COLO668 (cell line): ENCODE results near the gene DPY19L1.
"Not testable (repeated sequence)": the region's sequence is repeated elsewhere in the genome, so short reads cannot be mapped to it uniquely, and the experiment has no call there.

Experiments used
- DNase-seq: peaks from one replicate; lab custom pipeline; 2025; ENCODE audit not compliant: unreplicated experiment; lab: John Stamatoyannopoulos, UW

DPY19L1 gene

GRCh38 chr7:34991938-34992840 is 45.1 kb downstream of the DPY19L1 start:
- no peak for DNase-seq

GRCh38 chr7:34988442-34989125 is 48.7 kb downstream of the DPY19L1 start:
- not testable (repeated sequence) for DNase-seq

GRCh38 chr7:34985155-34985554 is 52.1 kb downstream of the DPY19L1 start:
- not testable (repeated sequence) for DNase-seq

- not testable (repeated sequence) for DNase-seq
Measured at GRCh38 chr7:34984140-34984539, 53.1 kb downstream of the DPY19L1 start.

GRCh38 chr7:34982371-34983019 is 54.8 kb downstream of the DPY19L1 start:
- no peak for DNase-seq

GRCh38 chr7:34979124-34979523 is 58.2 kb downstream of the DPY19L1 start:
- not testable (repeated sequence) for DNase-seq

GRCh38 chr7:34973400-34973760 is 63.9 kb downstream of the DPY19L1 start:
- no peak for DNase-seq

GRCh38 chr7:34972739-34973399 is 64.4 kb downstream of the DPY19L1 start:
- DNase-seq: not testable (repeated sequence)

- not testable (repeated sequence) for DNase-seq
Measured at GRCh38 chr7:34967818-34968217, 69.5 kb downstream of the DPY19L1 start.

- DNase-seq: not testable (repeated sequence)
Measured at GRCh38 chr7:34966504-34966903, 70.8 kb downstream of the DPY19L1 start.

GRCh38 chr7:34958021-34958420 is 79.3 kb downstream of the DPY19L1 start:
- no peak for DNase-seq

- DNase-seq: no peak
Measured at GRCh38 chr7:34952822-34953221, 84.5 kb downstream of the DPY19L1 start.

- no peak for DNase-seq
Measured at GRCh38 chr7:34949361-34949760, 87.9 kb downstream of the DPY19L1 start.

GRCh38 chr7:34947427-34947826 is 89.9 kb downstream of the DPY19L1 start:
- DNase-seq: not testable (repeated sequence)

- DNase-seq: no peak
Measured at GRCh38 chr7:34946486-34946885, 90.8 kb downstream of the DPY19L1 start.

GRCh38 chr7:34945894-34946477 is 91.3 kb downstream of the DPY19L1 start:
- not testable (repeated sequence) for DNase-seq

- DNase-seq: no peak
Measured at GRCh38 chr7:34939175-34939574, 98.1 kb downstream of the DPY19L1 start.

- not testable (repeated sequence) for DNase-seq
Measured at GRCh38 chr7:34935735-34936165, 101.5 kb downstream of the DPY19L1 start.

GRCh38 chr7:34931739-34932138 is 105.5 kb downstream of the DPY19L1 start:
- DNase-seq: no peak

GRCh38 chr7:34929783-34930182 is 107.5 kb downstream of the DPY19L1 start:
- DNase-seq: not testable (repeated sequence)

- no peak for DNase-seq
Measured at GRCh38 chr7:34928560-34928959, 108.7 kb downstream of the DPY19L1 start.
